Thymus (tissue), 11 donors: Measurements from ENCODE around the gene HEATR5A. TPM values are rescaled to one million over a fixed set of nuclear protein-coding genes. Genes with fewer than 3 reads are reported as not detected.
"Not testable (repeated sequence)": the region's sequence is repeated elsewhere in the genome, so short reads cannot be mapped to it uniquely, and the experiment has no call there.

Source experiments
- DNase-seq, 9 donors: peaks; one replicate each; pipeline ENCODE4 v3.0.0-alpha.2; 2013; ENCODE audit warnings: low spot score in 9 of 9, low read depth in 6 of 9, missing footprints in 1 of 9
- H3K27ac ChIP-seq, 2 donors: one replicate each; pipeline ENCODE4 v1.5.1; 2013; ENCODE audit warnings: control low read depth in 1 of 2, low read depth in 1 of 2, low read length in 1 of 2, mild to moderate bottlenecking in 1 of 2, moderate library complexity in 1 of 2
- H3K27me3 ChIP-seq, 2 donors: one replicate each; pipeline ENCODE4 v1.5.1; 2013; ENCODE audit warnings: low read length in 1 of 2; ENCODE audit not compliant: control insufficient read depth in 2 of 2, insufficient read depth in 1 of 2
- H3K36me3 ChIP-seq, 2 donors: one replicate each; pipeline ENCODE4 v1.5.1; 2013; ENCODE audit warnings: low read length in 1 of 2, mild to moderate bottlenecking in 1 of 2, moderate library complexity in 1 of 2; ENCODE audit not compliant: control insufficient read depth in 2 of 2, insufficient read depth in 2 of 2
- H3K4me1 ChIP-seq, 2 donors: one replicate each; pipeline ENCODE4 v1.5.1; 2013; ENCODE audit warnings: low read length in 2 of 2; ENCODE audit not compliant: control insufficient read depth in 2 of 2, insufficient read depth in 2 of 2
- H3K4me3 ChIP-seq, 2 donors: one replicate each; pipeline ENCODE4 v1.5.1; 2013; ENCODE audit warnings: low read length in 2 of 2, control low read depth in 1 of 2, mild to moderate bottlenecking in 1 of 2
- H3K9me3 ChIP-seq, 2 donors: one replicate each; pipeline ENCODE4 v1.5.1; 2013; ENCODE audit warnings: low read length in 1 of 2, mild to moderate bottlenecking in 1 of 2; ENCODE audit not compliant: control insufficient read depth in 2 of 2, insufficient read depth in 1 of 2
- WGBS: extraction: QIAGEN DNeasy Blood & Tissue Kit; methylation state at CpG from one replicate; pipeline ENCODE4 v1.1.7; 2013; 5-methylcytosine and 5-hydroxymethylcytosine counted together
- polyA plus RNA-seq: library from polyadenylated mRNA; stranded (reverse); fragments of 200-250 nt; gene quantifications from one replicate; pipeline ENCODE4 v1.2.3, GENCODE V29; 2013
- total RNA-seq: library from RNA; stranded (reverse); fragments of 120-200 nt; gene quantifications from one replicate; pipeline ENCODE4 v1.2.4, GENCODE V29; 2013
- donor health status: healthy.

HEATR5A gene
- total and polyA plus RNA-seq, 2 donors = 7.5 to 10.9 TPM

DNA sequence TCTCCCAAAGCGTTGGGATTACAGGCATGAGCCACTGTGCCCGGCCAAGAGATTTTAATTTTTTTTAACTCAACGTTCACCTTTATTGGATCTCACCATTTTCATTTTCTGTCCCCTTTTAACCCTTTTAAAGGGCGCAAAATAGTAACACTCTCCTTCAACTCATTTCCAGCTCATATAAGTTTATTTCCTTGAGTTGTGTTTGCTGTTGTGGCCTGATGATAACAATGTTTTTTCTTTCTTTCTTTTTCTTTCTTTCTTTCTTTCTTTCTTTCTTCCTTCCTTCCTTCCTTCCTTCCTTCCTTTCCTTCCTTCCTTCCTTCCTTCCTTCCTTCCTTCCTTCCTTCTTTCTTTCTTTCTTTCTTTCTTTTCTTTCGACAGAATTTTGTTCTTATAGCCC is 143.9 kb downstream of the HEATR5A start:
- WGBS = 86% methylated on average over 5 of the region's 5 CpGs
- not testable (repeated sequence) for H3K27ac ChIP-seq, DNase-seq, H3K36me3 ChIP-seq, H3K4me1 ChIP-seq, H3K9me3 ChIP-seq, H3K27me3 ChIP-seq, H3K4me3 ChIP-seq

DNA sequence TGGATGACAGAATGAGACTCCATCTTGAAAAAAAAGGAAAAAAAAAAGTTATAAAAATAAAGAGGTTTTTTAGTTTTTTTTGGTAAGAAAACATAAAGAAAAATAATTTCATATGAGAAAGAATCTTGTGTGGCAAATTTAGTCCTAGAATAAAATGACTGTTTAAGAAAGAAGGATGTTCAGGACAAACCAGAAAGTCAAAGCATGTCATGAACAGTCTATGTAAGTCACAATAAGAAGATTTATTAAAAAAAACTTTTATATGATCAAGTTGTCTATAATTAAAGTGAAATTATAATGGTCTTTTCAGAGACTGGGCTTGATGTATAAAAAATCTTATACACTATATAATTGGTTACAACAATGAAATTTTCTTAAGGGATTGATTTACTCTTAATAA is 144.6 kb downstream of the HEATR5A start:
- no peaks in the 10 kb centered on the region for H3K36me3 ChIP-seq
- no peak for DNase-seq
- no peaks in the 10 kb centered on the region for H3K27me3 ChIP-seq
- H3K4me1 ChIP-seq = no peaks in the 10 kb centered on the region
- peaks cover 0 to 1% of the 10 kb centered on the region in 2 donors for H3K9me3 ChIP-seq
- no peak overlapping the region for H3K4me3 ChIP-seq
- H3K27ac ChIP-seq = no peak overlapping the region

DNA sequence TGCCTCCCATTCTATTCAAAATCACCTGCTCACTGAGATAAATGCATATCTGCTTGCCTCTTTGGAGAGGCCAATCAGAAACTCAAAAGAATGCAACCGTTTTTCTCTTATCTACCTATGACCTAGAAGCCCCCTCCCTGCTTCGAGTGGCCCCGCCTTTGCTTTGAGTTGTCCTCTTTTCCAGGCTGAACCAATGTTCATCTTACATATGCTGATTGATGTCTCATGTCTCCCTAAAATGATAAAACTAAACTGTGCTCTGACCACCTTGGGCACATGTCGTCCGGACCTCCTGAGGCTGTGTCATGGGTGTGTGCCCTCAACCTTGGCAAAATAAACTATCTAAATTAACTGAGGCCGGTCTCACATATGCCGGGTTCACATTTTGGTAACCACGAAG is 148.7 kb downstream of the HEATR5A start:
- Histone ChIP-seq H3K27me3 (no peaks in the 10 kb centered on the region), H3K9me3 (peaks cover 3 to 7% of the 10 kb centered on the region in 2 donors), H3K27ac (no peak overlapping the region), H3K4me3 (no peak overlapping the region), H3K36me3 (no peaks in the 10 kb centered on the region), H3K4me1 (no peaks in the 10 kb centered on the region)
- WGBS = 98% methylated on average over 8 of the region's 8 CpGs
- DNase-seq = no peak

DNA sequence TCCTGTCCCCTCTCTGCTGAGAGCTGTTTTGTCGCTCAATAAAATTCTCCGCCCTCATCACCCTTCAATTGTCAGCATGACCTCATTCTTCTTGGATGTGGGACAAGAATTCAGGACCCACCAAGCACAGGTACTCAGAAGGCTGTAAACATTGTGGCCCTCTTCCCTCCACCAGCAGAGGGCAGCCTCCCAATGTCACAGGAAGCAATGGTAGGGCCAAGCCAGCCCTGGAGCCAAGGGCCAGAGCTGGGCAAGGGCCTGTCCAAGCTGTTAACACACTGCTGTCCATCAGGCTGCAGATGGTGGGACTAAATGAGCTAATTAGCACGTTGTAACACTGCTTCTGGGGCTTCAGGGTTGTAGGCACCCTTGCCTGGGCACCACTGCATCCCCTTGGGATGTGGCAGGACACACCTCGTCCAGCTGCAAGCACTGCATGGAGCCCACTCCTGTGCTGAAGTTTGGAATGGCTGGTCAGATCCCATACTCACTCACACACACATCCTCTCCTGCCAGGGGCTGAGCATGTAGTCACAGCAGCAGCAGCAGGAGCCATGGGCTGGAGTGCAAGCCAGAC is 150.1 kb downstream of the HEATR5A start:
- WGBS = 85% methylated on average over 4 of the region's 4 CpGs
- H3K4me3 ChIP-seq = no peak overlapping the region
- no peaks in the 10 kb centered on the region for H3K36me3 ChIP-seq
- peaks cover 1 to 7% of the 10 kb centered on the region in 2 donors for H3K9me3 ChIP-seq
- peak in 1 of 9 donors; percentile 8 for DNase-seq
- H3K4me1 ChIP-seq = no peaks in the 10 kb centered on the region
- no peak overlapping the region for H3K27ac ChIP-seq
- H3K27me3 ChIP-seq = no peaks in the 10 kb centered on the region

GRCh38 chr14:31269634-31270195 is 150.6 kb downstream of the HEATR5A start:
- WGBS = 92% methylated on average over 3 of the region's 3 CpGs
- Histone ChIP-seq H3K36me3 (no peaks in the 10 kb centered on the region), H3K4me3 (no peak overlapping the region), H3K9me3 (peaks cover 1 to 7% of the 10 kb centered on the region in 2 donors), H3K27me3 (no peaks in the 10 kb centered on the region), H3K27ac (no peak overlapping the region), H3K4me1 (no peaks in the 10 kb centered on the region)
- no peak for DNase-seq

- H3K9me3 ChIP-seq = peaks cover 1 to 7% of the 10 kb centered on the region in 2 donors
- no peaks in the 10 kb centered on the region for H3K4me1 ChIP-seq
- no peaks in the 10 kb centered on the region for H3K36me3 ChIP-seq
- WGBS = 95% methylated on average over 3 of the region's 3 CpGs
- no peak for DNase-seq
- no peak overlapping the region for H3K27ac ChIP-seq
- no peaks in the 10 kb centered on the region for H3K27me3 ChIP-seq
- no peak overlapping the region for H3K4me3 ChIP-seq
Measured at GRCh38 chr14:31268216-31268615, 152.1 kb downstream of the HEATR5A start.

- Histone ChIP-seq H3K27ac (no peak overlapping the region), H3K27me3 (no peaks in the 10 kb centered on the region), H3K4me1 (no peaks in the 10 kb centered on the region), H3K9me3 (peaks cover 1 to 7% of the 10 kb centered on the region in 2 donors), H3K4me3 (no peak overlapping the region), H3K36me3 (no peaks in the 10 kb centered on the region)
- no peak for DNase-seq
- 93% methylated on average over 13 of the region's 13 CpGs for WGBS
Measured at GRCh38 chr14:31266437-31267331, 153.7 kb downstream of the HEATR5A start.

GRCh38 chr14:31265701-31266398 is 154.5 kb downstream of the HEATR5A start:
- no peak for DNase-seq
- Histone ChIP-seq H3K4me1 (no peaks in the 10 kb centered on the region), H3K27ac (no peak overlapping the region), H3K36me3 (no peaks in the 10 kb centered on the region), H3K4me3 (no peak overlapping the region), H3K9me3 (peaks cover 1 to 7% of the 10 kb centered on the region in 2 donors), H3K27me3 (no peaks in the 10 kb centered on the region)
- 94% methylated on average over 8 of the region's 8 CpGs for WGBS
